ENCODE measurements around the gene SLC24A3. TPM values are rescaled to one million over a fixed set of nuclear protein-coding genes. Genes with fewer than 3 reads are reported as not detected.

Gene SLC24A3
- total RNA-seq, 1 donor from 2014 or later = 0.11 TPM

DNA sequence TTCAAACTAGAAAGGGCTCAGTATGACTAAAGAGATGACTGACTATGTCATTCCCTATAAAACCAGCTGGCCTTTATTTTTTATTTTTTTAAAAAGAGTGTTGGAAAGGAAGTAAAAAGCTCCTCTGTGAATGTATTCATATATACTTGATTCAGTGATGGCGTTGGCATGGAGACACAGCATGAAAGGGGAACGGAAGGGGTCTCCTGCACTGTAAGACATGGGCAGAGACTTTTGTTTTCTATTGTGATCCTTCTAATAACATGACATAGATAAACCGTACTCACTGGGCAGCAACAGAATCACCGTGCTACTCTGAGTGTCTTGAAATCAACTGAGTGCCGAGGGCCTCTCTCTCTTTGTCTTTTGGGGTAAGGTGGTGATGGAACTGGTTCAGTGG, 317.6 kb downstream of the SLC24A3 start:
- Mint-ChIP-seq H3K27me3 (ENCODE audit: unreplicated experiment) (no peaks in the 10 kb centered on the region), H3K4me1 (ENCODE audit: unreplicated experiment) (no peaks in the 10 kb centered on the region), H3K36me3 (ENCODE audit: unreplicated experiment) (no peaks in the 10 kb centered on the region), H3K9me3 (ENCODE audit: unreplicated experiment) (no peaks in the 10 kb centered on the region), H3K4me3 (ENCODE audit: unreplicated experiment) (no peak overlapping the region), H3K27ac (ENCODE audit: unreplicated experiment) (no peak overlapping the region)
- DNase-seq (ENCODE audit: extremely low spot score, unreplicated experiment) = no peak
- TF ChIP-seq, protein P1, sequence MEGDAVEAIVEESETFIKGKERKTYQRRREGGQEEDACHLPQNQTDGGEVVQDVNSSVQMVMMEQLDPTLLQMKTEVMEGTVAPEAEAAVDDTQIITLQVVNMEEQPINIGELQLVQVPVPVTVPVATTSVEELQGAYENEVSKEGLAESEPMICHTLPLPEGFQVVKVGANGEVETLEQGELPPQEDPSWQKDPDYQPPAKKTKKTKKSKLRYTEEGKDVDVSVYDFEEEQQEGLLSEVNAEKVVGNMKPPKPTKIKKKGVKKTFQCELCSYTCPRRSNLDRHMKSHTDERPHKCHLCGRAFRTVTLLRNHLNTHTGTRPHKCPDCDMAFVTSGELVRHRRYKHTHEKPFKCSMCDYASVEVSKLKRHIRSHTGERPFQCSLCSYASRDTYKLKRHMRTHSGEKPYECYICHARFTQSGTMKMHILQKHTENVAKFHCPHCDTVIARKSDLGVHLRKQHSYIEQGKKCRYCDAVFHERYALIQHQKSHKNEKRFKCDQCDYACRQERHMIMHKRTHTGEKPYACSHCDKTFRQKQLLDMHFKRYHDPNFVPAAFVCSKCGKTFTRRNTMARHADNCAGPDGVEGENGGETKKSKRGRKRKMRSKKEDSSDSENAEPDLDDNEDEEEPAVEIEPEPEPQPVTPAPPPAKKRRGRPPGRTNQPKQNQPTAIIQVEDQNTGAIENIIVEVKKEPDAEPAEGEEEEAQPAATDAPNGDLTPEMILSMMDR (IDR thresholded peaks at IDR 0.05) = no peak

DNA sequence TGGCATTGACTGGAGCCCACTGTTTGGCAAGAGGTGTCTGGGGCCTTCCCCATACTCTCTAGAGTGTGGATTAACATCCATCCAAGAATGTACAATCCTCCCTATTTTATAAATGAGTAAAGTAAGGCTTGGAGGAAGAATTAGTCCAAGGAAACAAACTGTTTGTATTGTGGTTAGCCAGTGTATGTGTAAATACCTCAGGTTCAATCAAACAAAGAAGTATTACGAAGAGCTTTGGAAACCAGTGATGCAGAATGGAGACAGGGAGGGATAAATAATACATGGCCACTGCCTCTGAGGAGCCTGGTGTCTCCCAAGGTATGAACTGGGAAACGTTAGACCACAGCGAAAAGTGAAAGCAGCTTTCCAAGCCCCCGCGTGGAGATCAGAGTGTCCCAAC, 319.0 kb downstream of the SLC24A3 start:
- TF ChIP-seq, protein P1 (IDR thresholded peaks at IDR 0.05) = no peak
- no peak overlapping the region for H3K27ac Mint-ChIP-seq (ENCODE audit: unreplicated experiment)
- no peak for DNase-seq (ENCODE audit: extremely low spot score, unreplicated experiment)
- no peaks in the 10 kb centered on the region for H3K4me1 Mint-ChIP-seq (ENCODE audit: unreplicated experiment)
- H3K4me3 Mint-ChIP-seq (ENCODE audit: unreplicated experiment) = no peak overlapping the region
- no peaks in the 10 kb centered on the region for H3K36me3 Mint-ChIP-seq (ENCODE audit: unreplicated experiment)
- no peaks in the 10 kb centered on the region for H3K9me3 Mint-ChIP-seq (ENCODE audit: unreplicated experiment)
- H3K27me3 Mint-ChIP-seq (ENCODE audit: unreplicated experiment) = no peaks in the 10 kb centered on the region

DNA sequence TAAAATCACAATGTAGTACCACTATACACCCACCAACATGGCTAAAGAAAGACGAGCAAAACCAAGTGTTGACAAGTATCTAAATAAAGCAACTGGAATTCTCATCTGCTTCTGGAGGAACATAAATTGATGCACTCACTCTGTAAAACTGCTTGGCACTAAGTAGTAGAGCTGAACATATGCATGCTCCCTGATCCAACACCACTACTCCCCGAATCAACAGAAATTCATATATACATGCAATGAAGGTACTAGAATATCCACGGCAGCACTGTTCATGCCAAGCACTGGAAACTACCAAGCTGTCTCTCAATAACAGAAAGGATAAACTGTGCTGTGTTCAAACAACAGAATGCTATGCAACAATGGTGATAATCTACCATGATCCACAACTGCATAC, 326.1 kb downstream of the SLC24A3 start:
- Mint-ChIP-seq H3K4me1 (ENCODE audit: unreplicated experiment) (no peaks in the 10 kb centered on the region), H3K4me3 (ENCODE audit: unreplicated experiment) (no peak overlapping the region), H3K27ac (ENCODE audit: unreplicated experiment) (no peak overlapping the region), H3K27me3 (ENCODE audit: unreplicated experiment) (no peaks in the 10 kb centered on the region), H3K9me3 (ENCODE audit: unreplicated experiment) (no peaks in the 10 kb centered on the region), H3K36me3 (ENCODE audit: unreplicated experiment) (no peaks in the 10 kb centered on the region)
- TF ChIP-seq, protein P1 (IDR thresholded peaks at IDR 0.05) = no peak
- no peak for DNase-seq (ENCODE audit: extremely low spot score, unreplicated experiment)

DNA sequence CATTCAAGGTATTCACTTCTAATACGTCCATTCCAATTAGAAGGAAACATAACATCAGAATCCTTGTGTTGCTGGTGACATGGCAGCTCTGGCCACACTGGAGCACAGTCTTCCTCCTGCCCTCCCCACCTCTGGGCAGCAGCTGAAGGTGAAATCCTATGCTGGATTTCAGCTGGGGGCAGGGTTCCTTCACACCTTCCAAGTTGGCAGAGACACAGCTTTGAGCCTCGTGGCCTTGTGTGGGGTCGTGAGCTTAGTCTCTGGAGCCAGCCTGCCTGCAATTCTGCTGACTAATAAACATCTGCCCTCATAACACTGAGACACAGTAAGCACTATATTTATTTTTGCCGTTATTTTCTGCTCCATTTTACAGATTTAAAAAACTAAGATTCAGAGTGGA, 326.7 kb downstream of the SLC24A3 start:
- Mint-ChIP-seq H3K36me3 (ENCODE audit: unreplicated experiment) (no peaks in the 10 kb centered on the region), H3K4me1 (ENCODE audit: unreplicated experiment) (no peaks in the 10 kb centered on the region), H3K9me3 (ENCODE audit: unreplicated experiment) (no peaks in the 10 kb centered on the region), H3K27ac (ENCODE audit: unreplicated experiment) (no peak overlapping the region), H3K4me3 (ENCODE audit: unreplicated experiment) (no peak overlapping the region), H3K27me3 (ENCODE audit: unreplicated experiment) (no peaks in the 10 kb centered on the region)
- no peak for DNase-seq (ENCODE audit: extremely low spot score, unreplicated experiment)
- TF ChIP-seq, protein P1 (IDR thresholded peaks at IDR 0.05) = no peak

DNA sequence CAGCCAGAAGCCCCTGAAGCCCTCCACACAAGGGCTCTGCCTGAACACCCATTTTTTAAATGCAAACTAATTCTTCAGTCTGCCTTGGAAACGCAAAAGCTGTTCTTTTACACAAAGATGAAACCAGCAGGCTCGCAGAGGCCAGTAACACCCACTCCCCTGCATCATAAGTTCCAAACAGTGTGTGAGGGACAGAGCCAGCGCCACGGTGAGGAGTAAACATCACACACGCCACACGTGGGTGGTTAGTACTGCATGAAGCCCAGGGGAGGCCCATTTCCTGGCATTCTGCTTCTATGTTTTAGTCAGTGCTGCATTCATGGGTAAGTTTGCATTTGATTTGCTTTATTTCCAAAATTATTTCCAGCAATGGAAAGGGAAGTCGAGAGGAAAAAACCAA, 327.9 kb downstream of the SLC24A3 start:
- H3K4me3 Mint-ChIP-seq (ENCODE audit: unreplicated experiment) = no peak overlapping the region
- no peaks in the 10 kb centered on the region for H3K27me3 Mint-ChIP-seq (ENCODE audit: unreplicated experiment)
- H3K36me3 Mint-ChIP-seq (ENCODE audit: unreplicated experiment) = no peaks in the 10 kb centered on the region
- no peak for DNase-seq (ENCODE audit: extremely low spot score, unreplicated experiment)
- no peaks in the 10 kb centered on the region for H3K9me3 Mint-ChIP-seq (ENCODE audit: unreplicated experiment)
- TF ChIP-seq, protein P1 (IDR thresholded peaks at IDR 0.05) = no peak
- no peaks in the 10 kb centered on the region for H3K4me1 Mint-ChIP-seq (ENCODE audit: unreplicated experiment)
- no peak overlapping the region for H3K27ac Mint-ChIP-seq (ENCODE audit: unreplicated experiment)
